Common myeloid progenitor, CD34-positive (primary cell): ENCODE measurements around the gene USP13.

Source experiments
- CTCF ChIA-PET: fragments of 350-600 bp; sonication (Branson Sonifier 250); formaldehyde crosslinking; loops from one replicate; lab custom pipeline; 2021; ENCODE audit warnings: antibody characterized with exemption; lab: Charles Lee
- POLR2A ChIA-PET: fragments of 350-600 bp; sonication (Branson Sonifier 250); formaldehyde crosslinking; loops from one replicate; lab custom pipeline; 2021; ENCODE audit warnings: antibody characterized with exemption; lab: Charles Lee
- DNase-seq, 3 donors: peaks; one replicate each; pipeline versions ENCODE4 v3.0.0 to v3.0.0-alpha.2; 2013
- H3K27ac ChIP-seq, 2 experiments: 1 replicate in 1 of 2; 2 replicates in 1 of 2; pipeline ENCODE4 v1.7.0; 2013; ENCODE audit warnings: inconsistent platforms in 2 of 2, low read length in 2 of 2, mild to moderate bottlenecking in 2 of 2, low read depth in 1 of 2, moderate library complexity in 1 of 2; ENCODE audit not compliant: severe bottlenecking in 2 of 2, insufficient read depth in 1 of 2, poor library complexity in 1 of 2
- H3K27me3 ChIP-seq, 5 experiments: replicated peaks in 2 of 5; 1 replicate in 3 of 5; 2 replicates in 2 of 5; pipeline versions ENCODE4 v1.6.1 to v1.7.0; 2013; ENCODE audit warnings: low read length in 4 of 5, mild to moderate bottlenecking in 2 of 5, moderate library complexity in 2 of 5, inconsistent platforms in 1 of 5; ENCODE audit not compliant: insufficient read depth in 5 of 5, control insufficient read depth in 4 of 5
- H3K36me3 ChIP-seq, 4 experiments: 1 replicate in 2 of 4; 2 replicates in 2 of 4; pipeline versions ENCODE4 v1.6.1 to v1.7.0; 2013; ENCODE audit warnings: low read length in 3 of 4, control low read depth in 1 of 4, mild to moderate bottlenecking in 1 of 4; ENCODE audit not compliant: control insufficient read depth in 4 of 4, insufficient read depth in 4 of 4
- H3K4me1 ChIP-seq, 4 experiments: 1 replicate in 3 of 4; 2 replicates in 1 of 4; pipeline versions ENCODE4 v1.6.1 to v1.7.1; 2013; ENCODE audit warnings: low read length in 3 of 4, mild to moderate bottlenecking in 3 of 4, control low read depth in 1 of 4, inconsistent platforms in 1 of 4, moderate library complexity in 1 of 4; ENCODE audit not compliant: control insufficient read depth in 4 of 4, insufficient read depth in 4 of 4; ENCODE audit errors: control extremely low read depth in 1 of 4
- H3K4me3 ChIP-seq, 7 experiments: 1 replicate in 4 of 7; 2 replicates in 3 of 7; pipeline versions ENCODE4 v1.5.1 to v1.7.0; 2013; ENCODE audit warnings: mild to moderate bottlenecking in 7 of 7, low read length in 6 of 7, moderate library complexity in 6 of 7, inconsistent platforms in 2 of 7, low read depth in 2 of 7, control low read depth in 1 of 7; ENCODE audit not compliant: insufficient read depth in 4 of 7, control insufficient read depth in 1 of 7; ENCODE audit errors: extremely low read depth in 1 of 7
- H3K9me3 ChIP-seq, 5 experiments: 1 replicate in 4 of 5; 2 replicates in 1 of 5; pipeline versions ENCODE4 v1.6.1 to v1.7.1; 2013; ENCODE audit warnings: low read length in 4 of 5, mild to moderate bottlenecking in 2 of 5, inconsistent platforms in 1 of 5, low read depth in 1 of 5, moderate library complexity in 1 of 5; ENCODE audit not compliant: control insufficient read depth in 4 of 5, insufficient read depth in 2 of 5; ENCODE audit errors: control extremely low read depth in 1 of 5
- WGBS: methylation state at CpG from one replicate; pipeline ENCODE4 v1.1.5; 2013; ENCODE audit not compliant: insufficient coverage; 5-methylcytosine and 5-hydroxymethylcytosine counted together

The USP13 gene

GRCh38 chr3:179819379-179819778 lies 166.5 kb downstream of the USP13 start:
- Histone ChIP-seq H3K9me3 (no peaks in the 10 kb centered on the region), H3K27ac (no peak overlapping the region), H3K36me3 (no peaks in the 10 kb centered on the region), H3K27me3 (peaks cover 0 to 4% (median 2%) of the 10 kb centered on the region in 5 experiments), H3K4me3 (no peak overlapping the region), H3K4me1 (no peaks in the 10 kb centered on the region)
- CTCF ChIA-PET, result no interaction called here
- POLR2A ChIA-PET, result no interaction called here
- no peak for DNase-seq
- 83% methylated on average over 1 of the region's 3 CpGs for WGBS

- no peak for DNase-seq
- H3K4me1 ChIP-seq, result no peaks in the 10 kb centered on the region
- POLR2A ChIA-PET, result no interaction called here
- H3K4me3 ChIP-seq, result no peak overlapping the region
- CTCF ChIA-PET, result interaction anchor here (0.8 kb wide), 1 partner anchor 263 kb away, joined by 3 read pairs; no protein-coding TSS in a partner anchor
- no peaks in the 10 kb centered on the region for H3K36me3 ChIP-seq
- no CpG with 5 or more reads among the region's 3 CpGs for WGBS
- peaks cover 0 to 4% (median 2%) of the 10 kb centered on the region in 5 experiments for H3K27me3 ChIP-seq
- H3K27ac ChIP-seq, result no peak overlapping the region
- no peaks in the 10 kb centered on the region for H3K9me3 ChIP-seq
Observed at GRCh38 chr3:179822296-179822695, 169.5 kb downstream of the USP13 start.

GRCh38 chr3:179825527-179826246 lies 172.8 kb downstream of the USP13 start:
- CTCF ChIA-PET, result no interaction called here
- Histone ChIP-seq H3K27me3 (peaks cover 0 to 7% (median 0%) of the 10 kb centered on the region in 5 experiments), H3K27ac (no peak overlapping the region), H3K4me3 (no peak overlapping the region), H3K36me3 (no peaks in the 10 kb centered on the region), H3K9me3 (no peaks in the 10 kb centered on the region), H3K4me1 (no peaks in the 10 kb centered on the region)
- POLR2A ChIA-PET, result no interaction called here
- DNase-seq, result no peak
- WGBS, result 100% methylated on average over 3 of the region's 6 CpGs

- Histone ChIP-seq H3K36me3 (no peaks in the 10 kb centered on the region), H3K9me3 (no peaks in the 10 kb centered on the region), H3K4me1 (no peaks in the 10 kb centered on the region), H3K4me3 (no peak overlapping the region), H3K27me3 (peaks cover 0 to 7% (median 0%) of the 10 kb centered on the region in 5 experiments), H3K27ac (no peak overlapping the region)
- no peak for DNase-seq
- WGBS, result 33% methylated on average over 1 of the region's 1 CpG
- POLR2A ChIA-PET, result no interaction called here
- CTCF ChIA-PET, result no interaction called here
Observed at GRCh38 chr3:179826247-179826637, 173.4 kb downstream of the USP13 start.

GRCh38 chr3:179828738-179829137 lies 175.9 kb downstream of the USP13 start:
- Histone ChIP-seq H3K27ac (no peak overlapping the region), H3K36me3 (no peaks in the 10 kb centered on the region), H3K9me3 (no peaks in the 10 kb centered on the region), H3K4me3 (no peak overlapping the region), H3K4me1 (no peaks in the 10 kb centered on the region), H3K27me3 (peaks cover 0 to 9% (median 0%) of the 10 kb centered on the region in 5 experiments)
- ChIA-PET CTCF (no interaction called here), POLR2A (no interaction called here)
- DNase-seq, result no peak
- WGBS, result 90% methylated on average over 2 of the region's 2 CpGs

GRCh38 chr3:179829401-179829800 lies 176.6 kb downstream of the USP13 start:
- ChIA-PET POLR2A (no interaction called here), CTCF (no interaction called here)
- no peak overlapping the region for H3K27ac ChIP-seq
- no peak overlapping the region for H3K4me3 ChIP-seq
- no peaks in the 10 kb centered on the region for H3K4me1 ChIP-seq
- no peak for DNase-seq
- 60% methylated on average over 2 of the region's 5 CpGs for WGBS
- H3K9me3 ChIP-seq, result no peaks in the 10 kb centered on the region
- H3K36me3 ChIP-seq, result no peaks in the 10 kb centered on the region
- peaks cover 0 to 9% (median 0%) of the 10 kb centered on the region in 5 experiments for H3K27me3 ChIP-seq

GRCh38 chr3:179832333-179832854 lies 179.6 kb downstream of the USP13 start:
- H3K4me1 ChIP-seq, result no peaks in the 10 kb centered on the region
- no peaks in the 10 kb centered on the region for H3K9me3 ChIP-seq
- no peak overlapping the region for H3K27ac ChIP-seq
- peaks cover 0 to 13% (median 0%) of the 10 kb centered on the region in 5 experiments for H3K27me3 ChIP-seq
- no peak for DNase-seq
- H3K4me3 ChIP-seq, result no peak overlapping the region
- H3K36me3 ChIP-seq, result no peaks in the 10 kb centered on the region
- ChIA-PET POLR2A (no interaction called here), CTCF (no interaction called here)
- 97% methylated on average over 3 of the region's 3 CpGs for WGBS
